ENCODE data around the gene HELZ2.

Gene HELZ2

GRCh38 chr20:63549679-63550282 lies 24.3 kb downstream of the HELZ2 start:
- DNase-seq (ENCODE audit: low read depth), result no peak

- no peak for DNase-seq (ENCODE audit: low read depth)
These were observed 25.0 kb downstream of the HELZ2 start for GRCh38 chr20:63549019-63549418.

GRCh38 chr20:63548542-63548941 lies 25.5 kb downstream of the HELZ2 start:
- DNase-seq (ENCODE audit: low read depth), result no peak

- DNase-seq (ENCODE audit: low read depth), result no peak
These were observed 26.1 kb downstream of the HELZ2 start, which contains the start of gene SRMS for GRCh38 chr20:63547725-63548480. TSS of gene SRMS (minus strand) at chr20:63547749. CDS start at chr20:63547463, 286 bp downstream.

- no peak for DNase-seq (ENCODE audit: low read depth)
These were observed 26.9 kb downstream of the HELZ2 start for GRCh38 chr20:63546956-63547724.

- DNase-seq (ENCODE audit: low read depth), result no peak
These were observed 27.6 kb downstream of the HELZ2 start for GRCh38 chr20:63546256-63546955.

GRCh38 chr20:63545814-63546213 lies 28.2 kb downstream of the HELZ2 start:
- DNase-seq (ENCODE audit: low read depth), result no peak

GRCh38 chr20:63544958-63545516 lies 29.0 kb downstream of the HELZ2 start:
- no peak for DNase-seq (ENCODE audit: low read depth)

GRCh38 chr20:63544241-63544957 lies 29.6 kb downstream of the HELZ2 start:
- DNase-seq (ENCODE audit: low read depth), result no peak

GRCh38 chr20:63543733-63544132 lies 30.3 kb downstream of the HELZ2 start:
- no peak for DNase-seq (ENCODE audit: low read depth)

- no peak for DNase-seq (ENCODE audit: low read depth)
These were observed 30.9 kb downstream of the HELZ2 start for GRCh38 chr20:63543131-63543530.

- DNase-seq (ENCODE audit: low read depth), result no peak
These were observed 31.3 kb downstream of the HELZ2 start for GRCh38 chr20:63542696-63543095.

- no peak for DNase-seq (ENCODE audit: low read depth)
These were observed 31.9 kb downstream of the HELZ2 start for GRCh38 chr20:63542031-63542559.

- no peak for DNase-seq (ENCODE audit: low read depth)
These were observed 32.7 kb downstream of the HELZ2 start for GRCh38 chr20:63541371-63541770.

GRCh38 chr20:63540417-63541186 lies 33.4 kb downstream of the HELZ2 start:
- DNase-seq (ENCODE audit: low read depth), result no peak

- no peak for DNase-seq (ENCODE audit: low read depth)
These were observed 34.3 kb downstream of the HELZ2 start for GRCh38 chr20:63539441-63540370.

- no peak for DNase-seq (ENCODE audit: low read depth)
These were observed 35.0 kb downstream of the HELZ2 start for GRCh38 chr20:63539092-63539430.

- DNase-seq (ENCODE audit: low read depth), result no peak
These were observed 35.6 kb downstream of the HELZ2 start for GRCh38 chr20:63538204-63539091.

All from non-pigmented ciliary epithelial cell (primary cell).